Placental epithelial cell (primary cell): ENCODE data around the gene METTL25. TPM values are rescaled to one million over a fixed set of nuclear protein-coding genes. Genes with fewer than 3 reads are reported as not detected.

Source experiments
- total RNA-seq: library from RNA; depleted of rRNA; stranded (reverse); fragments of >200 nt; gene quantifications from 2 replicates; pipeline ENCODE4 v1.2.3, GENCODE V29; 2012

The METTL25 gene, protein sequence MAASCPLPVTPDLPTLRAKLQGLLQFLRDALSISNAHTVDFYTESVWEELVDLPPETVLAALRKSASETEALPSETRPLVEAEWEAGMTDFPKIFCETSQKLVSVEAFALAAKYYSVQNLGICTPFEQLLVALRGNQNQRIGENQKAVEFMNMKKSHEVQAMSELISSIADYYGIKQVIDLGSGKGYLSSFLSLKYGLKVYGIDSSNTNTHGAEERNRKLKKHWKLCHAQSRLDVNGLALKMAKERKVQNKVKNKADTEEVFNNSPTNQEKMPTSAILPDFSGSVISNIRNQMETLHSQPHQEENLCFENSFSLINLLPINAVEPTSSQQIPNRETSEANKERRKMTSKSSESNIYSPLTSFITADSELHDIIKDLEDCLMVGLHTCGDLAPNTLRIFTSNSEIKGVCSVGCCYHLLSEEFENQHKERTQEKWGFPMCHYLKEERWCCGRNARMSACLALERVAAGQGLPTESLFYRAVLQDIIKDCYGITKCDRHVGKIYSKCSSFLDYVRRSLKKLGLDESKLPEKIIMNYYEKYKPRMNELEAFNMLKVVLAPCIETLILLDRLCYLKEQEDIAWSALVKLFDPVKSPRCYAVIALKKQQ
- total RNA-seq = 16.3 and 17.7 TPM in 2 replicates

GRCh38 chr12:82358200-82359114 is at the start of gene METTL25, which contains the start of gene CCDC59:
Gene METTL25, plus strand, starts transcription at chr12:82358529. Its CDS starts 37 bp downstream, at chr12:82358566.
Gene CCDC59, minus strand, starts transcription at chr12:82358387. Its CDS starts 11 bp downstream, at chr12:82358376.

Other genes starting within 250 kb of the METTL25 start
- gene CCDC59, start 142 bp upstream of the METTL25 start, total RNA-seq = 30.8 and 33.8 TPM in 2 replicates